Kidney epithelial cell (primary cell): Measurements from ENCODE around the gene ATMIN. TPM values are rescaled to one million over a fixed set of nuclear protein-coding genes. Genes with fewer than 3 reads are reported as not detected.
A peak's percentile ranks its signal among the peaks of the same experiment; 100 is the strongest.

ENCODE experiments used
- DNase-seq: peaks from one replicate; pipeline ENCODE4 v3.0.0-alpha.2; 2010; ENCODE audit warnings: low read depth
- H3K27me3 ChIP-seq: 2 replicates; pipeline ENCODE4 v1.6.0; 2011; ENCODE audit warnings: low read length; ENCODE audit not compliant: control insufficient read depth, insufficient read depth
- H3K36me3 ChIP-seq: 2 replicates; pipeline ENCODE4 v1.5.1; 2011; ENCODE audit warnings: low read length; ENCODE audit not compliant: control insufficient read depth, insufficient read depth
- H3K4me3 ChIP-seq: 2 replicates; pipeline ENCODE4 v1.5.1; 2011; ENCODE audit warnings: low read depth, mild to moderate bottlenecking, control low read depth, low read length
- total RNA-seq: library from RNA; depleted of rRNA; stranded (reverse); fragments of >200 nt; gene quantifications from 2 replicates; pipeline ENCODE4 v1.2.3, GENCODE V29; 2015
- TF ChIP-seq, protein P1 (sequence below): IDR thresholded peaks from 2 replicates; pipeline ENCODE4 v1.5.1; 2011; ENCODE audit warnings: mild to moderate bottlenecking, moderate library complexity, low read length, control low read depth, inconsistent platforms; ENCODE audit not compliant: insufficient read depth, poor library complexity, severe bottlenecking

ATMIN gene
- total RNA-seq, 1 donor from 2014 or later = 43.5 TPM

- Histone ChIP-seq H3K4me3 (no peak overlapping the region), H3K36me3 (no peaks in the 10 kb centered on the region), H3K27me3 (no peaks in the 10 kb centered on the region)
- DNase-seq = no peak
- TF ChIP-seq, protein P1, sequence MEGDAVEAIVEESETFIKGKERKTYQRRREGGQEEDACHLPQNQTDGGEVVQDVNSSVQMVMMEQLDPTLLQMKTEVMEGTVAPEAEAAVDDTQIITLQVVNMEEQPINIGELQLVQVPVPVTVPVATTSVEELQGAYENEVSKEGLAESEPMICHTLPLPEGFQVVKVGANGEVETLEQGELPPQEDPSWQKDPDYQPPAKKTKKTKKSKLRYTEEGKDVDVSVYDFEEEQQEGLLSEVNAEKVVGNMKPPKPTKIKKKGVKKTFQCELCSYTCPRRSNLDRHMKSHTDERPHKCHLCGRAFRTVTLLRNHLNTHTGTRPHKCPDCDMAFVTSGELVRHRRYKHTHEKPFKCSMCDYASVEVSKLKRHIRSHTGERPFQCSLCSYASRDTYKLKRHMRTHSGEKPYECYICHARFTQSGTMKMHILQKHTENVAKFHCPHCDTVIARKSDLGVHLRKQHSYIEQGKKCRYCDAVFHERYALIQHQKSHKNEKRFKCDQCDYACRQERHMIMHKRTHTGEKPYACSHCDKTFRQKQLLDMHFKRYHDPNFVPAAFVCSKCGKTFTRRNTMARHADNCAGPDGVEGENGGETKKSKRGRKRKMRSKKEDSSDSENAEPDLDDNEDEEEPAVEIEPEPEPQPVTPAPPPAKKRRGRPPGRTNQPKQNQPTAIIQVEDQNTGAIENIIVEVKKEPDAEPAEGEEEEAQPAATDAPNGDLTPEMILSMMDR = no peak
These were observed 31.0 kb downstream of the ATMIN start for GRCh38 chr16:81066681-81067080.

GRCh38 chr16:81067166-81067565 is 31.5 kb downstream of the ATMIN start:
- H3K27me3 ChIP-seq = no peaks in the 10 kb centered on the region
- H3K4me3 ChIP-seq = no peak overlapping the region
- DNase-seq = no peak
- H3K36me3 ChIP-seq = no peaks in the 10 kb centered on the region
- TF ChIP-seq, protein P1 = no peak

GRCh38 chr16:81069063-81069462 is 33.4 kb downstream of the ATMIN start:
- TF ChIP-seq, protein P1 = no peak
- no peaks in the 10 kb centered on the region for H3K36me3 ChIP-seq
- no peak overlapping the region for H3K4me3 ChIP-seq
- no peaks in the 10 kb centered on the region for H3K27me3 ChIP-seq
- no peak for DNase-seq

DNA sequence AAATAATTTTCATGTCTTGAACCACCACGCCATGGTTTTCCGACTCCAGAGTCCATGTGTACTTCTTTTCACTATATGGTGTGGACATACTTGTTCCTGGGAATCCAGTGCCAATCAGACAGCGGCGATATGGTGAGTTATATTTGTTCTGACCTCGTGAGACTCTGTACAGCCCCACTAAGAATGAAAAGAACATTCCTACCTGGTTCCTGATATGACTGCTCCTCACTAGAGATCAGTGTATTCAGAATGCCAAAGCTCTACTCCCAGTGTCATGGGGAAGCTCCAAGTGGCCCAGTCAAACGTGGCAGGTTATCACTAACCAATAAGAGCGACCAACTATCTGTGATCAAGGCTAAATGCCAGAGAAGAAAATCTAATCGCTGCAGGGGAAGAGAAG is 35.3 kb downstream of the ATMIN start:
- Histone ChIP-seq H3K27me3 (no peaks in the 10 kb centered on the region), H3K36me3 (no peaks in the 10 kb centered on the region), H3K4me3 (no peak overlapping the region)
- DNase-seq = no peak
- TF ChIP-seq, protein P1 = no peak

DNA sequence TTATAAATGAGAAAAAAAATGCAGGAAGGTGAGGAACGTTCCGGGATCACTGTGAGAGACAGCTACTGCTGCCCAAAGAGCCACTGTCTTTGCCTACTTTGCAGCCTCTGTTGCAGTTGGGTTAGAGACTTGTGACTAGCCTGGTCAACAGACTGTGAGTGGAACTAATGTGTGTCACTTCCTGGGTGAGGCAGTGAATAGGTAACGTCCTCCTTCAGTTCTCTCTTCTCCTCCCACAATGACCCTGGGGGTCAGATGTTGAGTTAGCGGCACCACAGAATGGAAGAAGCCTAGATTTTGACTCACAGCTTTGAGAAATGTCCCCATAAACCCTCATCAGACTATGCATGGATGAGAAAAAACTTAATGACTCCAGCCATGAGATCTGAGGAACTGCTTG is 36.2 kb downstream of the ATMIN start:
- TF ChIP-seq, protein P1 = no peak
- H3K36me3 ChIP-seq = no peaks in the 10 kb centered on the region
- no peaks in the 10 kb centered on the region for H3K27me3 ChIP-seq
- H3K4me3 ChIP-seq = no peak overlapping the region
- DNase-seq = peak; percentile 23

GRCh38 chr16:81073560-81074330 is 38.1 kb downstream of the ATMIN start:
- Histone ChIP-seq H3K36me3 (no peaks in the 10 kb centered on the region), H3K27me3 (no peaks in the 10 kb centered on the region), H3K4me3 (no peak overlapping the region)
- TF ChIP-seq, protein P1 = no peak
- DNase-seq = no peak
